Testis (tissue), 3 donors: ENCODE data around the gene LPCAT2. TPM values are rescaled to one million over a fixed set of nuclear protein-coding genes. Genes with fewer than 3 reads are reported as not detected.

Experiments
- DNase-seq: peaks from one replicate; pipeline ENCODE4 v3.0.0-alpha.2; 2019
- H3K27ac ChIP-seq, 2 donors: fragments of 200-600 bp; sonication (generic); one replicate each; pipeline ENCODE4 v1.5.1; 2019
- H3K27me3 ChIP-seq: fragments of 200-600 bp; sonication (generic); one replicate; pipeline ENCODE4 v1.5.1; 2019
- H3K36me3 ChIP-seq: fragments of 200-600 bp; sonication (generic); one replicate; pipeline ENCODE4 v1.5.1; 2017; ENCODE audit warnings: low read depth; ENCODE audit errors: missing control alignments
- H3K4me1 ChIP-seq: fragments of 200-600 bp; sonication (generic); one replicate; pipeline ENCODE4 v1.5.1; 2019
- H3K4me3 ChIP-seq, 2 donors: fragments of 200-600 bp; sonication (generic); one replicate each; pipeline ENCODE4 v1.5.1; 2017 to 2019
- H3K9me3 ChIP-seq: fragments of 200-600 bp; sonication (generic); one replicate; pipeline ENCODE4 v1.5.1; 2017
- CTCF ChIP-seq, 3 experiments: fragments of 450-650 bp in 2 of 3; fragments of 200-600 bp in 1 of 3; sonication (generic) in 1 of 3; IDR thresholded peaks; one replicate each; pipeline ENCODE4 v1.5.1; 2016 to 2019; ENCODE audit warnings: antibody characterized with exemption in 3 of 3, mild to moderate bottlenecking in 2 of 3, moderate library complexity in 1 of 3
- POLR2A ChIP-seq: fragments of 450-650 bp; IDR thresholded peaks from one replicate; pipeline ENCODE4 v1.6.1; 2017; ENCODE audit warnings: antibody characterized with exemption, mild to moderate bottlenecking, moderate library complexity
- WGBS, 2 donors: methylation state at CpG; one replicate each; pipeline ENCODE4 v1.1.5; 2018; 5-methylcytosine and 5-hydroxymethylcytosine counted together
- intact Hi-C: fragments of 100-400 bp; cut with DNase I; formaldehyde crosslinking; loops from one replicate; pipeline ENCODE4 v1.15.1; 2023; ENCODE audit warnings: low total_unique reads
- polyA plus RNA-seq: library from polyadenylated mRNA; stranded (reverse); fragments of 350-450 nt; fragmentation: Illumina TruSeq; extraction: RNeasy Lipid Tissue Mini Kit (QIAGEN cat#74804); gene quantifications from one replicate; pipeline ENCODE4 v1.2.3, GENCODE V29; 2014; ENCODE audit warnings: low read depth, low replicate concordance; ENCODE audit not compliant: insufficient read depth
- total RNA-seq, 2 donors: library from RNA; depleted of rRNA; stranded (reverse); fragments of >200 nt; gene quantifications; one replicate each; pipeline ENCODE4 v1.2.3, GENCODE V29; 2016

Gene LPCAT2
- total and polyA plus RNA-seq, 3 donors from 2014 or later = 6.9 to 12.0 (median 8.5) TPM

DNA sequence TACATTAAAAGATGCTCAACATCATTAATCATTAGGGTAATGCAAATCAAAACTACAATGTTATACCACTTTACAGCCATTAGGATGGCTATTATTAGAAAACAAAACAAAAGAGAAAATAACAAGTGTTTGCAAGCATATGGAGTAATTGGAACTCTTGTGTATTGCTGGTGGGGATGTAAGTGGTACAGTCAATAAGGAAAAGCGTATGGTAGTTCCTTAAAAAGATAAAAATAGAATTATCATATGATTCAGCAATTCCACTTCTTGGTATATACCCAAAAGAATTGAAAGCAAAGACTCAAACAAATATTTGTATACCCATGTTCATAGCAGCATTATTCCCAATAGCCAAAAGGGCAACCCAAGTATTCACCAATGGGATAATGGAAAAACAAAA is 56.2 kb downstream of the LPCAT2 start:
- Histone ChIP-seq H3K27ac (no peak overlapping the region), H3K4me3 (no peak overlapping the region), H3K9me3 (no peaks in the 10 kb centered on the region), H3K36me3 (no peaks in the 10 kb centered on the region), H3K27me3 (no peaks in the 10 kb centered on the region), H3K4me1 (no peaks in the 10 kb centered on the region)
- intact Hi-C loops = no loop called here
- WGBS, 2 donors = 80 to 89% methylated on average over 1 of the region's 1 CpG
- DNase-seq = no peak
- TF ChIP-seq CTCF (IDR thresholded peaks at IDR 0.05) = no peak
- TF ChIP-seq POLR2A = no peak

DNA sequence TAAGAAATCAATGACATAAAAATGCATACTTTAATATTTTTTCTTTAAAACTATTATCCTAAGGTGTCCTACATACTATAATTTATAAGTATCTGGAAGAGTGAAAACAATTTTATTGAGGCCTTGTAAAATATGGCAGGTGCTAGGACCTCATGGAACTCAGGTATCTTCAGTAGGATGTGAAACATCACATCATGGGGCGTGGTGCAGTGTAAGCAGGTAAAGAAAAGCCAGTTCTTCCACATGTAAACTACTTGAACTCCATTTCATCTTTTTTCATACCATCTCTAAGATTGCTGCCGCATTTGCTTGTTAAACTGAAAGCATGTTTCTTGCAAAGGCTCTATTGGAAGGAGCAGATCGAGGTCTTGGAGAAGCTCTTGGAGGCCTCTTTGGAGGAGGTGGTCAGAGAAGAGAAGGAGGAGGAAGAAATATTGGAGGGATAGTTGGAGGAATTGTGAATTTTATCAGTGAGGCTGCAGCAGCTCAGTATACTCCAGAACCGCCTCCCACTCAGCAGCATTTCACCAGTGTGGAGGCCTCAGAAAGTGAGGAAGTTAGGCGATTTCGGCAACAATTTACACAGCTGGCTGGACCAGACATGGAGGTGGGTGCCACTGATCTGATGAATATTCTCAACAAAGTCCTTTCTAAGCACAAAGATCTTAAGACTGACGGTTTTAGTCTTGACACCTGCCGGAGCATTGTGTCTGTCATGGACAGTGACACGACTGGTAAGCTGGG is 57.7 kb downstream of the LPCAT2 start, which contains the start of gene CAPNS2:
Gene CAPNS2 (plus strand): TSS at position 253 of the 744 bp plus-strand sequence. CDS start 73 bp downstream, at position 326.
- no peak for DNase-seq
- Histone ChIP-seq H3K4me1 (no peaks in the 10 kb centered on the region), H3K4me3 (no peak within 1 kb of the TSS), H3K27ac (no peak within 1 kb of the TSS), H3K36me3 (no peaks in the 10 kb centered on the region), H3K27me3 (no peaks in the 10 kb centered on the region), H3K9me3 (no peaks in the 10 kb centered on the region)
- no peak for TF ChIP-seq POLR2A
- no peak for TF ChIP-seq CTCF (IDR thresholded peaks at IDR 0.05)
- intact Hi-C loops = no loop called here
- WGBS, 2 donors = 93 to 95% methylated on average over 9 of the region's 9 CpGs

DNA sequence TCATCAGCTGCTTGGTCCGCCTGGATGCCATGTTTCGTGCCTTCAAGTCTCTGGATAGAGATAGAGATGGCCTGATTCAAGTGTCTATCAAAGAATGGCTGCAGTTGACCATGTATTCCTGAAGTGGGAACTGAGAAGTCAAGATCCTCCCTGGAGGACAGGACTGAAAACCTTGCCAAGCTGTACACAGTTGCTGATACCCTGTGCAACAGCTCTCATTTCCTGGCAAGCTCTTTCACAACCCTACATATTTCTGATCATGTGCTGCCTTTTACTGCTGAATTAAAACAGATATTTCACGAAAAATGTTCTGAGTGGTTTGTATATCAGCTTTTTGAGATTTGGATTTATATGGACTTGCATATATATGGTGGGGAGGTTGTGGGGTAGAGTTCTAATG is 58.5 kb downstream of the LPCAT2 start:
- H3K27ac ChIP-seq = no peak overlapping the region
- H3K4me1 ChIP-seq = no peaks in the 10 kb centered on the region

DNA sequence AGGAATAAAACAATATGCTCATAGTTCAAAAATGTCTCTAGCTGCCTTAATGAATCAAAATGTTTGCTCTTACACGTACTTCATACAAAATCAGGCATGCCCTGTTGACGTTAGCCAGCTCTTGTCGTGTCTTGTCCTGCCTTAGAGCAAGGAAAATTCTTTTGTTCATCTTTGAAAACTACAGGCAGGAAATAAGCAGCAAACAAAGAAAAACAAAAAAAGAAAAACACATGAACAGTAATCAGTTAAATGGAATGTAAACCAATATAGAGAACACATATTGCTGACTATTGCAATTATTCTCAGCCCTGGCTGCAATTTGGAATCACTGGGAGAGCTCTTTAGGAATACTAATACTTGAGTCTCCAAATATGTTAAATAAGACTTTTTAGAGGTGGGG is 59.3 kb downstream of the LPCAT2 start:
- TF ChIP-seq CTCF (IDR thresholded peaks at IDR 0.05) (no peak), POLR2A (no peak)
- Histone ChIP-seq H3K4me3 (no peak overlapping the region), H3K9me3 (no peaks in the 10 kb centered on the region), H3K27me3 (no peaks in the 10 kb centered on the region), H3K27ac (no peak overlapping the region), H3K36me3 (no peaks in the 10 kb centered on the region), H3K4me1 (no peaks in the 10 kb centered on the region)
- intact Hi-C loops = no loop called here
- DNase-seq = no peak
- WGBS, 2 donors = 83 to 84% methylated on average over 3 of the region's 3 CpGs

More for the DNA sequence above, 58.5 kb downstream of the LPCAT2 start:
- intact Hi-C loops = no loop called here
- no peaks in the 10 kb centered on the region for H3K27me3 ChIP-seq
- no peak for DNase-seq
- WGBS, 2 donors = 90% methylated on average over 3 of the region's 3 CpGs
- no peaks in the 10 kb centered on the region for H3K9me3 ChIP-seq
- H3K36me3 ChIP-seq = no peaks in the 10 kb centered on the region
- TF ChIP-seq CTCF (IDR thresholded peaks at IDR 0.05) (no peak), POLR2A (no peak)
- no peak overlapping the region for H3K4me3 ChIP-seq

DNA sequence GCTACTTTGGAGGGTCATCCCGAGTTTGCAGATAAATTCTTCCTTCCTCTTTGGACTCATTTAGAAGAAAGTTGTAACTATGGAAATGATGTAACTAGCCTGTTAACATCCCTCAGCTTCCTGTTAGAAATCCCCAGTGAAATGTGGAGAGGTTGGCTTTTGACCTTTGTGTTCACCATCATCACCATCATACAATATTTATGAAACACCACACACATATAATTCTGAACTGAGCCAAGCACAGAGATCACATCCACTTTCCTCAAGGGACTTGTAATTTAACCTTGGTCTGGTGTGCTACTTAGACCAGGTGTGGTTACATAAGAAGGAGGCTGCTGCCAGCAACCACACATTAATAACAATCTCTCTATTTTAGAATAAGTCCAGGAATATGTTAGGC is 60.2 kb downstream of the LPCAT2 start:
- Histone ChIP-seq H3K9me3 (no peaks in the 10 kb centered on the region), H3K4me1 (no peaks in the 10 kb centered on the region), H3K27me3 (no peaks in the 10 kb centered on the region), H3K27ac (no peak overlapping the region), H3K36me3 (no peaks in the 10 kb centered on the region), H3K4me3 (no peak overlapping the region)
- TF ChIP-seq CTCF (IDR thresholded peaks at IDR 0.05) = no peak
- no peak for TF ChIP-seq POLR2A
- DNase-seq = no peak
- intact Hi-C loops = no loop called here
- WGBS, 2 donors = 36 to 63% methylated on average over 1 of the region's 1 CpG
